Activated CD8-positive, alpha-beta memory T cell treated with anti-CD3 and anti-CD28 coated beads, Interleukin-2, amount 50 U/mL, for 4 hours (primary cell): Measurements from ENCODE around the gene KPNA4.
"Not testable (repeated sequence)": the region's sequence is repeated elsewhere in the genome, so short reads cannot be mapped to it uniquely, and the experiment has no call there.

Experiments
- DNase-seq: peaks from one replicate; pipeline ENCODE4 v3.0.0-alpha.2; 2020

KPNA4 gene

DNA sequence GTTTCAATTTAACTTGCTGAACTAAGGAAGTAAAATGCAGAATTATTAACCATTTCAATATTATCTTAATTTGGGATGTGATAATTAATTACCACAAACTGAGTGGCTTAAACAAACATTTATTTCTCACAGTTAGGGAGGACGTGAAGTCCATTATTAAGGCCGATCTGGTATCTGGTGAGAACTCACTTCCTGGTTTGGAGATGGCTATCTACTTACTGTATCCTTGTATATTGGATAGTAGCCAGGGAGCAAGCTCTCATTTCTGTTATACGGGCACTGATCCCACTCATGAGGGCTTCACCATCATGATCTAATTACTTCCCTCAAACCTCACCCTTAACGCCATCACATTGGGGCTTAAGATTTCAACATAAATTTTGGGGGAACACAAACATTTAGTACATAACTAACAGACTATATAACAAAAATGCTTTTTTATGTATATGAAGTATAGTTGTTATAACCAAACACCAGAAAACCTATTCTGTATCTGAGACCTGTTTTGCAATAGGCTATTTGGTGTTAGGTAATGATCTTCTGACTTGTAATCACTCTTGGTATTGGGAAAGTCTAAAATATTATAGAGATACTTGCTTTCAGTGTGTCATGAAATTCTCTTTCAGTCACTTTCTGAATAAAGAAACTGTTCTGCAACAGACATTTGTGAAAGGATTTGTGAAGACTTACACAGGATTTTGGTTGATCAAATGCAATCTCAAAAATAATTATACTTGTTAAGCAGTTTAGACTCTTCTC is 4.7 kb upstream of the KPNA4 start:
- DNase-seq, result no peak

DNA sequence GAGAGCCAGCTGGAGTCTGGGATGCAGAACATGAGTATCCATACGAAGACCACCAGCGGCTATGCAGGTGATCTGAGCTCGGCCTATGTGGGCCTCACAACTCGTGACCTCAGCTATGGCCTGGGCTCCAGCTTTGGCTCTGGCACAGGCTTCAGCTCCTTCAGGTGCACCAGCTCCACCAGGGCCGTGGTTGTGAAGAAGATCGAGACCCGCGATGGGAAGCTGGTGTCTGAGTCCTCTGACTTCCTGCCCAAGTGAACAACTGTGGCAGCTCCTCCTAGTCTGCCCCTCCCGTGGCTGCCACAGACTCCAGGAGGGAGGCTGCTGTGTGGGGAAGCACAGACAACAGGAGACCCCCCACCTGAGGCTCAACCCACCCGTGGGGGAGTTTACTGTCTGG is 3.6 kb upstream of the KPNA4 start:
- DNase-seq, result no peak

DNA sequence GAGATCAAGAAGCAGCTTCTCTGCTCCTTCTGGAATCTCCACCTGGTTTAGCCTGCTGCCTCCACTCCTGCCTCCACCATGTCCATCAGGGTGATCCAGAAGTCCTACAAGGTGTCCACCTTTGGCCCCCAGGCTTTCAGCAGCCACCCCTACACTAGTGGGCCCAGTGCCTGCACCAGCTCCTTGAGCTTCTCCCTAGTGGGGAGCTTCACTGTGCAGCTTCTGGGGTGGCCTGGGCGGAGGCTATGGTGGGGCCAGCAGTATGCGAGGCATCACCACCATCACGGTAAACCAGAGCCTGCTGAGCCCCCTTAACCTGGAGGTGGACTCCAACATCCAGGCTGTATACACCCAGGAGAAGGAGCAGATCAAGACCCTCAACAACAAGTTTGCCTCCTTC is 2.4 kb upstream of the KPNA4 start:
- no peak for DNase-seq

GRCh38 chr3:160566499-160566898 is 1.1 kb upstream of the KPNA4 start:
- DNase-seq, result no peak

DNA sequence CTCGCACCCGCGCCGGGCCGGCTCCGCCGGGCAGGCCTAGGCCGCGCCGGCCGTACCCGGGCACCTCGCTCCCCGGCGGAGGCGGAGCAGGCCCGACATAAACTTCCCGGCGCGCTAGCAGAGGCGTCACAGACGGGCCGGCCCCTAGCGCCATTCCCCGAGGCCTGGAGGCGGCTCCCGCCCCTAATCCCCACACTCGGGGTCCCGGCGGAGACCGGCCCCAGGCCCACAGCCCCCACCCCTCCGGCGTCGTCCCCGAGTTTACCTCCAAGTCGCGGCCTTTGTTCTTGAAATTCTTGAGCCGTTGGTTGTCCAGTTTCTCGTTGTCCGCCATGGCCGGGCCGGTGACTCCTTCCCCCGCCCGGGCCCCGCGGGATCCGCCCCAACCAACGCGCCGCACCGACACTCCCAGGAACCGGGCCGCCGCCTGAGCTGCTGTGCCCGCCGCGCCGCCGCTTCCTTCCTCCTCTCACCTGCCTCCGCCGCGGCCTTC is 376 bp downstream of the KPNA4 start:
- peak; percentile 65 for DNase-seq

GRCh38 chr3:160564258-160564911 is 986 bp downstream of the KPNA4 start:
- peak; percentile 27 for DNase-seq

DNA sequence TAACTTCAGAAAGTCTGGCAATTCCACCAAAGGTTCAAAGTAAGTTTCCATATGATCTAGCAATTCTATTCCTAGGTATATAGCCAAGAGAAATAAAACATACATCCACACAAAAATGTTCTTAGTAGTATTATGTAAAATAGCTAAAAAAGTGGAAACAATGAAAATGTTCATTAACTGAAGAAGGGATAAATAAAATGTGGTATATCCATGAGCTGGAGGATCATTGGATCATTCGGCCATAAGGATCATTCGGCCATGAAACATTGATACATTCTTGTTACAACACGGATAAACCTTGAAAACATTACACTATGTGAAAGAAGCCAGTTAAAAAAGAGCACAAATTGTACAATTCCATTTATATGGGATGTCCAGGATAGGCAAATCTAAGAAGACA is 2.4 kb downstream of the KPNA4 start:
- no peak for DNase-seq

GRCh38 chr3:160557571-160557970 is 7.8 kb downstream of the KPNA4 start:
- no peak for DNase-seq

- no peak for DNase-seq
Observed at GRCh38 chr3:160556141-160556540, 9.2 kb downstream of the KPNA4 start.

DNA sequence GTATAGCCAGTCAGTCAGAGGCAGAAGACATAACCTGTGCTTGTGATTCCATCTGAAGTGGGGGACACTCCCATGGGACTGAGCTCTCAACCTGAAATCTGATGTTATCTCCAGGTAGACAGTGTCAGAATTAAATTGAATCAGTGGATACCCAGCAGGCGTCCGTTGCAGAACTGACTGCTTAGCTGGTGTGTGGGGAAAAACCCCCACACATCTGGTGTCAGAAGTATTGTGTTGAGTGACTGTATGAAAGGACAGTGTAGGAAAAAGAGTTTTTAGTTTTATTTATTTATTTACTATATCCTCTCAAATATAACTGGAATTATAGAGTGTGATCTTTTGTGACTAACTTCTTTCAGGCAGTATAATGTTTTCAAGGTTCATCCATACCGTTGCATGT is 10.4 kb downstream of the KPNA4 start:
- DNase-seq, result no peak

GRCh38 chr3:160553827-160554226 is 11.5 kb downstream of the KPNA4 start:
- no peak for DNase-seq

DNA sequence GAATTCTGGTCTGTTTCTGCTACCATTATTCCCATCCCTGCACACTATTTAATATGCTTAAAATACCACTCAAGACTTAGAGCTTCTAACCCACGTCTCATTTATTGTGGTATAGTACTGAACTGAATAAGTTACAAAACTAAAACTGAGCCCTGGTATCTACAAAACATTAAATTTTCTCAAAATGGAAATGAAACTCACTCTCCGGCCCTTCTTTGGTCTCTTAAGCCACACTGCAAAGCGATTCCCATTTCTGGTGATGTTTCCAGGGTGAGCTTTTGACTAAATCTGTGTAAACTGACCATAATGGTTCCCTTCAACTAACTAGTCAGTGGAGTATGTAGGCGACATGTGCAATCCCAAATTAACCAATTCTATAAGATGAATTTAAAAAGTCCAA is 18.6 kb downstream of the KPNA4 start:
- DNase-seq, result no peak

DNA sequence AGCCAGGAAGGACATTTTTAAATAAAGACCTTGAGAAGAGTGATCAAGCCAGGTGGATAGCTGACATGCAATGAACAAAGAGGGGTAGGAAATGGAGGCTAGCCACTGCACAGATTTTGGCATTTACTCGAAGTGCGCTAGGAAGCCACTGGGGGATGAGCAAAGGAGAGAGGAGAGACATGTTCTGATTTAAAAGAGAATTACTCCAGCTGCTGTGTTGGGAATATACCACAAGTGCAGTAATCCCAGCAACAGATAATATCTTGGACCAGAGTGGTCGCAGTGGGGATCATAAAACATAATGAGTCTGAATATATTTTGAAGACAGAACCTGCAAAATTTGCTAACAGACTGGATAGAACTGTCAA is 19.9 kb downstream of the KPNA4 start:
- no peak for DNase-seq

DNA sequence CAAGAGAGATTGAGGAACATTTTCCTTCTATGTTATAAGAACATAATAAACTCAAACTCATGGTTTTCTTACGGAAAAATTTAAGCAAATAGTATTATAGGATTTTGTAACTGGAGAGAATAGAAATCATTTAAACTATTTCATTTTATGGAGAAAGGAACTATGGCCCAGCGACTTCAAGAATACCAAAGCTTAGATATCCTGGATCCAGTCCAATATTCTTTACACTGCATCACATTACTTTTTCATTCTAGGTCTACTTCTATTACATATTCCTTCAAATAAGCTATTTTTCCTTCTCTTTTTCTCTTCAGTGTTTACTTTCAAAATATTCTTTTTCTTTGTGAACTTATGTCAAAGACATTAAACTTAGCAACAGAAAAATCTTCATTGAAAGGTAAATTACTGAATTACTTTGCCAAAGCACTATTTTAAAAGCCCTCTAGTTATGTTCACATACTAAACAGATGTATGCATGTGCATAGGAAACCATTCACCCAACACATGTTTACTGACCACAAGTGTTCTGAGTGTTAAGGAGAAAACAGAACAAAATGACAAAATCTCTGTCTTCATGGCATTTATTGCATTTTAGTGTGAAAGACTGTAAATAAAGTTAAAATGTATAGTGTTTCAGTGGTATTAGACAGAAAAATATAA is 20.4 kb downstream of the KPNA4 start:
- DNase-seq, result no peak

- DNase-seq, result no peak
Observed at GRCh38 chr3:160540551-160540950, 24.8 kb downstream of the KPNA4 start.

DNA sequence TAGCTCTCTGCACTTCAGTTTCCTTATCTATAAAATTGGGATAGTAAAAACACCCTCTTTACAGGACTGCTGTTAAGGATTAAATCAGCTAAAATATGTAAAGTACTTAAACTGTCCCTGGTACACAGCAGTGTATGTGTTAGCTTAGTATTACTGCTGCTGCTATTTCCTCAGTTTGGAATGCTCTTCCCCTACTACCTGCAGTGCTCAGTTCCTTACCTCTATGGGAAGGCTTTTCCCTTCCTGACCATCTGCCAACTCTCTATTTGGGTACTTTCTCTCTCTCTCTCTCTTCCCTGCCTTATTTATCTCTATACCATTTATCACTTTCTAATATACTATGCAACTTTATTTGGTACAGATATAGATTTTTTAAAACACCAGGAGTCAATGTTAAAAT is 26.5 kb downstream of the KPNA4 start:
- no peak for DNase-seq

DNA sequence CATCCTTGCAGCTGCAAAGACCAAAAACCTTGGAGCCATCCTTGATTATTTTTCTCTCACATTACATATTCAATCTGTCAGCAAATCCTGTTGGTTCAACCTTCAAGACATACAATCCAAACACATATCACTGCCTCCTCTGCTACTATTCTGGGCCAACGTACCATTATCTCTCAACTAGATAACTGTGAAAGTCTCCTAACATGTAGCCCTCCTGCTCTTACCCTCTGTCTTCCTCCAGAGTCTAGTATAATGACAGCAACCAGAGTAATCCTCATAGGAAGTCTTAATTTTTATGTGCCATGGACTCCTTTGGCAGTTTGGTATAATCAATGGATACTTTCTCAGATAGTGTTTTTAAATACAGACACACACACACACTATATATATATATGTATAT is 27.6 kb downstream of the KPNA4 start:
- DNase-seq, result no peak

DNA sequence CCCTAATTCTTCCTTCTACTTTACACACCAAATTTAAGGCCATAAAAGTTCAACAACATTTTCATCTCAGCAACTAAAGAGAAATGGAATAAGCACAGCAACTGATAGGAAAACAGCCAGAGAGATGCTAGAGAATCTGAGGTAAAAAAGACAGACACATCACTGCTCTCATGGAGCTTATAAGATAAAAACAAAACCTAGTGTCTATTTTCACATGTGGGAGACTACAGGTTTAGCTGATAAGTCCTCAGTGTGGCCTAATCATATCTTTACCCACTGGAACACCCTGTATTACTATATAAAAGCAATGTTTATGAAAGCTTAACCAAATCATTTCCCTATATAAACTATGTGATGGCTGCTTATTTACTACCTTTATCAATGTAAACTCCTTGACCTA is 33.0 kb downstream of the KPNA4 start:
- DNase-seq, result no peak

DNA sequence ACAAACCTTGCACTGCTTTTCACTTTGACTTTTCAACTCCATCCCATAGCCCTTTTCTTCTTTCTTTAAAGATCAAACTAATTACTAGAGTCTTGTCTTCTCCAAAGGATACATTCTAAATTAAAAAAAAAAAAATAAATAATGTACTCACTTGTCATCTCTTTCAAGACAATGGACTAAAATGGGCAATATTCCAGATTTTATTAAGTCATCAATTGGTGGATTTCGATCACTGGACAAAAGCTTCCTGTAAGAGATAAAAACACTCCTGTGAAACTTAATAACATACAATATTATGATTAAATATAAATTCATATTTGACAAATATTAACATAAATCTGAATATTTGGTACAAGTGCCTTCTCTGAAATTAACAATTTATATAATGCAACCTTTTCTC is 34.1 kb downstream of the KPNA4 start:
- no peak for DNase-seq

GRCh38 chr3:160516391-160516790 is 49.0 kb downstream of the KPNA4 start:
- DNase-seq, result not testable (repeated sequence)

GRCh38 chr3:160501325-160501724 is 64.0 kb downstream of the KPNA4 start:
- no peak for DNase-seq

DNA sequence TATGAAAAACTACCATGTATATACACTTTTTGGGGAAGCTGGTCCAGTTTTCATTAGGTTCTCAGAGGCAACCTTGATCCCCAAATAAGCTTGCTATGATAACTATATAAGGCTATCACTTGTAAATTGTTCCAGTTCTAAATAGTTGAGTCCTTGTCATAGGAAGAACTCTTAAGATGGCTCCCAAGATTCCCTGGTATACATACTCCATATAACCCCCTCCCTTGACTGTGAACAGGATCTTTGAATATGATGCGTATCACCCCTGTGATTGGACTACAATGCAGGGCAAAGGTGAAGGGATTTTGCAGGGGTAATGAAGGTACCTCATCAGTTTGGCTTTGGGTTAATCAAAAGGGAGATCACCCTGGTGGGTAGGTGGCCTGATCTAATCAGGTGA is 67.2 kb downstream of the KPNA4 start:
- DNase-seq, result no peak

GRCh38 chr3:160490166-160490565 is 75.2 kb downstream of the KPNA4 start:
- DNase-seq, result no peak

GRCh38 chr3:160486459-160486869 is 78.9 kb downstream of the KPNA4 start:
- DNase-seq, result no peak
